Mucosa of descending colon (tissue), 3 donors: Measurements from ENCODE around the gene PFKFB4. TPM values are rescaled to one million over a fixed set of nuclear protein-coding genes. Genes with fewer than 3 reads are reported as not detected.

Source experiments
- ATAC-seq: fragments of 200-7000 bp; cut with Tn5 transposase; one replicate; pipeline ENCODE4 v1.9.1; 2020; ENCODE audit warnings: mild to moderate bottlenecking, moderate library complexity
- DNase-seq, 3 donors: peaks; one replicate each; pipeline ENCODE4 v3.0.0-alpha.2; 2020
- H3K36me3 ChIP-seq: fragments of 200-600 bp; one replicate; pipeline ENCODE4 v1.8.0; 2021; ENCODE audit warnings: low read depth, mild to moderate bottlenecking
- H3K4me1 ChIP-seq: fragments of 200-600 bp; one replicate; pipeline ENCODE4 v1.8.0; 2021; ENCODE audit warnings: low read depth, mild to moderate bottlenecking
- H3K4me3 ChIP-seq: fragments of 200-600 bp; one replicate; pipeline ENCODE4 v1.8.0; 2021; ENCODE audit warnings: mild to moderate bottlenecking
- H3K9me3 ChIP-seq: fragments of 200-600 bp; one replicate; pipeline ENCODE4 v1.8.0; 2021; ENCODE audit warnings: mild to moderate bottlenecking
- intact Hi-C, 2 donors: fragments of 100-400 bp; cut with DNase I in 1 of 2; cut with micrococcal nuclease in 1 of 2; formaldehyde crosslinking; loops; one replicate each; pipeline versions ENCODE4 v1.11.0 to v1.11.1; 2022; cut with DNase I, micrococcal nuclease
- total RNA-seq, 3 donors: library from RNA; stranded (reverse); fragmentation: NEBNext Ultra II Directional in 2 of 3; extraction: Animal tissue kit (Norgen Biotek cat#: 25700) in 2 of 3; gene quantifications; one replicate each; pipeline versions ENCODE4 v1.2.1 to v1.2.4, GENCODE V29; 2021 to 2023
- TF ChIP-seq, protein P1 (sequence below): fragments of 200-600 bp; IDR thresholded peaks from one replicate; pipeline ENCODE4 v1.8.0; 2022; ENCODE audit warnings: antibody characterized with exemption, mild to moderate bottlenecking
- donor health status: DM: no; HTN: no; CAD: no; lungs with moderate emphysema.
- donor health status: DM: no; HTN: no; CAD: no.
- donor health status: DM: no; HTN: yes; CAD: no.

The PFKFB4 gene
- total RNA-seq, 3 donors from 2014 or later = 4.4 to 14.2 (median 10.8) TPM

DNA sequence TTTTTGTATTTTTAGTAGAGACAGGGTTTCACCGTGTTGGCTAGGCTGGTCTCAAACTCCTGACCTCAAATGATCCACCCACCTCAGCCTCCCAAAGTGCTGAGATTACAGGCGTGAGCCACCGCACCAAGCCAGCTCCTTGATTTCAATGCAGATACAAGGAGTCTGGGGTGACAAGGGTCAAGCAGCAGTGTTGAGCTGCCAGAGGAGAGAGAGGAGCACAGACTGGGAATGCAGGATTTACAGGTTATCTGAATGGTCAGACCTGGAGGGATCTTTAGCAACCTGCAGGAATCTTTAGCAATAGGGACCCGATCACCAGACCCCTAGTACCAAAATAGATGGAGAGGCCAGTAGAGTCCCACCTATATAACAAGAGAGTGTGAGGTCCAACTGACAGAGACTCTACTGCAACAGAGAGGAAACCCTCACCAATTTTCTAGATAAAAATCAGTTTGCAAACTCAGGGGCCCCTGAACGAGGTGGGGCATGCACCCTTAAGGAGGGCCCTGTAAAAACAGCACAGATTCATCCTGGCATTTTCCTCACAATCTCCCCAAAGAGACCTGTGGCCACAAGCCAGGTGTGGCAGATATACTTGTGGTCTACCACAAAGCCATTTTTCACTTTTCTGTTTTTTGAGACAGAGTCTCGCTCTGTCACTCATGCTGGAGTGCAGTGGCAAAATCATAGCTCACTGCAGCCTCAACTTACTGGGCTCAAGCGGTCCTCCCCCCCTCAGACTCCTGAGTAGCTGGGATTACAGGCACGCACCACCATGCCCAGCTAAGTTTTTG, 42.0 kb downstream of the PFKFB4 start:
- Histone ChIP-seq H3K4me3 (no peak overlapping the region), H3K9me3 (no peaks in the 10 kb centered on the region), H3K4me1 (no peaks in the 10 kb centered on the region), H3K36me3 (no peaks in the 10 kb centered on the region)
- intact Hi-C loops = no loop called here
- TF ChIP-seq, protein P1, sequence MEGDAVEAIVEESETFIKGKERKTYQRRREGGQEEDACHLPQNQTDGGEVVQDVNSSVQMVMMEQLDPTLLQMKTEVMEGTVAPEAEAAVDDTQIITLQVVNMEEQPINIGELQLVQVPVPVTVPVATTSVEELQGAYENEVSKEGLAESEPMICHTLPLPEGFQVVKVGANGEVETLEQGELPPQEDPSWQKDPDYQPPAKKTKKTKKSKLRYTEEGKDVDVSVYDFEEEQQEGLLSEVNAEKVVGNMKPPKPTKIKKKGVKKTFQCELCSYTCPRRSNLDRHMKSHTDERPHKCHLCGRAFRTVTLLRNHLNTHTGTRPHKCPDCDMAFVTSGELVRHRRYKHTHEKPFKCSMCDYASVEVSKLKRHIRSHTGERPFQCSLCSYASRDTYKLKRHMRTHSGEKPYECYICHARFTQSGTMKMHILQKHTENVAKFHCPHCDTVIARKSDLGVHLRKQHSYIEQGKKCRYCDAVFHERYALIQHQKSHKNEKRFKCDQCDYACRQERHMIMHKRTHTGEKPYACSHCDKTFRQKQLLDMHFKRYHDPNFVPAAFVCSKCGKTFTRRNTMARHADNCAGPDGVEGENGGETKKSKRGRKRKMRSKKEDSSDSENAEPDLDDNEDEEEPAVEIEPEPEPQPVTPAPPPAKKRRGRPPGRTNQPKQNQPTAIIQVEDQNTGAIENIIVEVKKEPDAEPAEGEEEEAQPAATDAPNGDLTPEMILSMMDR = no peak
- DNase-seq (no peak), ATAC-seq (no peak)

DNA sequence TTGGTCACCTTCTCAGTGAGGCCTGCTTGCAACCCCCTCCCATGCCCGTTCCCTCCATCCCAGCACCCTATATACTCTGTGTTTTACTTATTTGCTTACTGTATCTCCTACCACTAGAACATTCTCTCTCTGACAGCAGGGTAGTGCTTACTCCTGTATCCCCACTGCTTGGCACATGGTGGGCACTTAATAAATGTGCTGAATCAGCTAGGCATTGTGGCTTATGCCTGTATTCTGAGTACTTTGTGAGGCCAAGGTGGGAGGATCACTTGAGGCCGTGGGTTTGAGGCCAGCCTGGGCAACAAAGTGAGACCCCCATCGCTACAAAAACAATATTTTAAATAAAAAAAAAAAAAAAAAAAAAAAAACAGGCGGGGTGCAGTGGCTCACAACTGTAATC, 45.1 kb downstream of the PFKFB4 start:
- no peak for ATAC-seq
- no peak for DNase-seq
- Histone ChIP-seq H3K4me1 (peaks cover 6% of the 10 kb centered on the region), H3K9me3 (no peaks in the 10 kb centered on the region), H3K4me3 (no peak overlapping the region), H3K36me3 (no peaks in the 10 kb centered on the region)
- intact Hi-C loops = no loop called here
- TF ChIP-seq, protein P1 = no peak

DNA sequence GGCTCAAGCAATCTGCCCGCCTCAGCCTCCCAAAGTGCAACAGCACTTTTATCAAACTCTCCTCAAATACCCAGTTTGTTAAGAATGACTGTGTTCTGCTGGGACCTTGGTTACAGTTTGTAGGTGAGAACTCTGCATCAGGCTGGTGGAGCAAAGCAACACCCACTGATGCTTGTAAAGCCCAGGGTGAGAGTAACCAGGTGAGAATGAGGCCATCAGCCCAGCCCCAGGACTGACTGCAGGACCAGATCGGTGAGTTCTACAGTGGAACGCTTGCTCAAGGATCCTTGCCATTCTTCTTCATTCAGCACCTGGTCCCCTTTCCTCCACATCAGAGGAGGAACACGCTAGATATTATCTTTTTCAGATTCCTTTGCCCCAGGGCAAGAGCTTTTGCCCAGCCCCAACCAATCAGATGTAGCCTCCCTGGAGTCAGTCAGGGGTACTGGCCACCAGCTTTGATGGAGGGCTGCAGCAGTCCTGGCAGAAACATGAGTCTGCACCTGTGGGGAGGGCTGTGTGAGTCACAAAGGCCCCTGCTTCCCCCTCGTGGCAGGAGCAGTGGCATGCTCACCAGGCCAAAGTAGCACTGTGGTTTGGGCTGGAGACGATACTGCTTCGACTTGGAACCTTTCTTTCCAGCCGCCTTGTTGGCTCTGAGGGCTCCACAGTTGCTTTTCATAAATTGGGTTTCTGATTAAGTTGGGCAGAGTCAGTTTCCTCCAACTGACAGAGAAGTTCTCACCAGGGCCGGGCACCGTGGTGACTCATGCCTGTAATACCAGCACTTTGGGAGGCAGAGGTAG, 49.1 kb downstream of the PFKFB4 start:
- intact Hi-C loops = no loop called here
- Histone ChIP-seq H3K4me1 (peaks cover 11% of the 10 kb centered on the region), H3K9me3 (no peaks in the 10 kb centered on the region), H3K36me3 (no peaks in the 10 kb centered on the region), H3K4me3 (no peak overlapping the region)
- TF ChIP-seq, protein P1 = no peak
- peak; percentile 65 to 72 (median 68) for DNase-seq
- ATAC-seq = peak; percentile 68

DNA sequence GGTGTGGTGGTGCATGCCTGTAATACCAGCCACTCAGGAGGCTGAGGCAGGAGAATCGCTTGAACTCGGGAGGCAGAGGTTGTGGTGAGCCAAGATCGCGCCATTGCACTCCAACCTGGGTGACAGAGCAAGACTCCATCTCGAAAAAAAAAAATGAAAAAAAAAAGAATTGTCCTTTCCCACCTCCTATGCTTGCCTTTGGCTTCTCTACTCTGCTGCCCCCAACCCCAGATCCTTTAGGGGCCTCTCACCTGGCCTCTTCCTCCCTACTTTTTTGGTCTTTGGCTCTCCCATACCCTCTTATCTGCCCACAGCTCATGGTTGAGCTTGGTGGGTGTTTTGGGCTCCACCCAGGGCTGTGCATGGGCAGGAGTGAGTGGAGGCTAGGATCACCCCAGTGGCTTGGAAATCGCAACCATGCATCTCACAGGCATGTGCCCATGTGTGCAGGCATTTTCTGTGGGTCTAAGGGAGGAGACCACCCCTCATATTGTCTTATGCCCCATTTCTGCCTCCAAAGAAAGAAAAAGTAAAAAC, 50.6 kb downstream of the PFKFB4 start:
- ATAC-seq (no peak), DNase-seq (no peak)
- H3K4me1 ChIP-seq = peaks cover 11% of the 10 kb centered on the region
- H3K36me3 ChIP-seq = no peaks in the 10 kb centered on the region
- no peak overlapping the region for H3K4me3 ChIP-seq
- TF ChIP-seq, protein P1 = no peak
- intact Hi-C loops = no loop called here
- no peaks in the 10 kb centered on the region for H3K9me3 ChIP-seq

DNA sequence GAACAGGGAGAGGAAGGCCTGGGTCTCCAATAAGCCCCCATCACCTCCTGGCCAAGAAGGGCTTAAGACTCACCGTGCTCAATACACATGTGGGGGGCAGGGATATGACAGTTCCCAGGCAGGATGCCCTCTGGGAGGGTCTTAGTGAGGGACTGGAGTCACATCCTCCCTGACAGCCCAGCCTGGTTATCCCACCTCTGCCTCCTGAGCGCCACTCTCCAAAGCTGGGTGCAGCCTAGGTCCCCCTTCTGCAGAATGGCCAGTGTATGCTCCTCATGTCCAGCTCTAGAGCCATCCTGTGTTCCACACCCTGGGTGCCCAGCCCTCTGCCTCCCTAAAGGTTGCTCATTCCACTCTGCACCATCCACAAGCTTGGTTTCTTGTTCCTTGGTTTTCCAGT, 51.5 kb downstream of the PFKFB4 start:
- H3K4me3 ChIP-seq = no peak overlapping the region
- no peaks in the 10 kb centered on the region for H3K36me3 ChIP-seq
- H3K4me1 ChIP-seq = peaks cover 11% of the 10 kb centered on the region
- TF ChIP-seq, protein P1 = no peak
- ATAC-seq = no peak
- H3K9me3 ChIP-seq = no peaks in the 10 kb centered on the region
- no peak for DNase-seq
- intact Hi-C loops = no loop called here
